HG03432 (cell line): ENCODE measurements around the gene MGAT1.
A peak's percentile ranks its signal among the peaks of the same experiment; 100 is the strongest.

ENCODE experiments used
- ATAC-seq: cut with Tn5 transposase; IDR thresholded peaks from one replicate; pipeline ENCODE4 v1.9.1; 2021; ENCODE audit warnings: mild to moderate bottlenecking, moderate library complexity; ENCODE audit not compliant: unreplicated experiment

The MGAT1 gene

GRCh38 chr5:180824630-180825476 lies 22.2 kb upstream of the MGAT1 start:
- ATAC-seq = no peak

GRCh38 chr5:180823940-180824629 lies 21.5 kb upstream of the MGAT1 start:
- no peak for ATAC-seq

GRCh38 chr5:180823346-180823745 lies 20.7 kb upstream of the MGAT1 start:
- ATAC-seq = no peak

- no peak for ATAC-seq
Observed at GRCh38 chr5:180821538-180821937, 18.9 kb upstream of the MGAT1 start.

GRCh38 chr5:180820788-180821321 lies 18.2 kb upstream of the MGAT1 start:
- ATAC-seq = peak; percentile 56

GRCh38 chr5:180818677-180819341 lies 16.2 kb upstream of the MGAT1 start:
- no peak for ATAC-seq

- no peak for ATAC-seq
Observed at GRCh38 chr5:180817893-180818674, 15.5 kb upstream of the MGAT1 start.

- ATAC-seq = peak; percentile 38
Observed at GRCh38 chr5:180816608-180817534, 14.3 kb upstream of the MGAT1 start.

- no peak for ATAC-seq
Observed at GRCh38 chr5:180815293-180815917, 12.8 kb upstream of the MGAT1 start.

- ATAC-seq = no peak
Observed at GRCh38 chr5:180813420-180813819, 10.8 kb upstream of the MGAT1 start.

- no peak for ATAC-seq
Observed at GRCh38 chr5:180811623-180812124, 9.1 kb upstream of the MGAT1 start.

GRCh38 chr5:180810959-180811622 lies 8.5 kb upstream of the MGAT1 start:
- ATAC-seq = no peak

GRCh38 chr5:180810210-180810958 lies 7.8 kb upstream of the MGAT1 start:
- peak; percentile 73 for ATAC-seq

GRCh38 chr5:180809403-180810209 lies 7.0 kb upstream of the MGAT1 start:
- ATAC-seq = peak; percentile 67

GRCh38 chr5:180808461-180809000 lies 5.9 kb upstream of the MGAT1 start:
- no peak for ATAC-seq

GRCh38 chr5:180807654-180808414 lies 5.2 kb upstream of the MGAT1 start:
- no peak for ATAC-seq
